ENCODE results near the gene RNU1-2.
"Not testable (repeated sequence)": the region's sequence is repeated elsewhere in the genome, so short reads cannot be mapped to it uniquely, and the experiment has no call there.

RNU1-2 gene

DNA sequence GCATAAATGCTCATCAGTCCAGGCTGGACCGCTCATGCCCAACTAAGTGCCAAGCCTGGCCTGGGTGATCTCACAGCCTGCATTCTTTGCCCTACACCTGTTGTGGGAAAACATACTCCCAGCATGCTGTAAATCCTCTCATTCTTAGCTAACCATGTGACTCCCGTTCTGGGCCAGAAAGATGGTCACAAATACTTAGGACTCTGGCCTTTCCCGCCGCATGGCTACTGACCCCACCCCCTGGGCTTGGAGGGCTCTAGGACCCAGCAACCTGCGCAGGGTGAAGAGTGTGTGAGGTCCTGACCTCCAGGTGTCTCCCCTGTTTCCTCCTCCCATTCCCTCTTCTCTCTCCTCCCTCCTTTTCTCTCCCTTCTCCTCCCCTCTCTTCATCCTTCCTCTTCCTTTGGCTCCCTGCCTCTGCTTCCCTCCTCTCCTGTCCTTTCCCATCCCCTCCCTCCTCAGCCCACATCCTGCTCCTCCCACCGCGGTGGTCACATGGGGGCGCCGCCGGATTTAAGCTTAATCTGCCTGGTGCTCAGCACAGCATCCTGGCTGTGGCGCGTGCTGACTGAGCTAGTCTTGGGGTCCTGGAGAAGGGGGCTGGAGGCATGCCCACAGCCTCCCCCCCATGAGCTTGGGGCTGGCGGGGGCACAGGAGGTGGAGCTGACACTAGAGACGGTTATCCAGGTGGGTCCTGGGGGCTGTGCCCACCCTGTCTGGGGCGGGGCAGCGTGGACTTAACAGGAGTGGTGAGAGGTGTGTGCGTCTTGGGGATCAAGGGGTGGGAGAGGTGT, 25.8 kb downstream of the RNU1-2 start, which contains the start of gene CROCC:
Gene CROCC (plus strand): TSS at position 541 of the 795 bp plus-strand sequence. CDS start 88 bp downstream, at position 629.
- peak; percentile 52 for DNase-seq
- in situ Hi-C loops (cut with HindIII; ENCODE audit: low pct_ligation_motif_present, low pct_unique_long_range_greater_than_20kb, low sequenced_read_pairs): no loop called here

DNA sequence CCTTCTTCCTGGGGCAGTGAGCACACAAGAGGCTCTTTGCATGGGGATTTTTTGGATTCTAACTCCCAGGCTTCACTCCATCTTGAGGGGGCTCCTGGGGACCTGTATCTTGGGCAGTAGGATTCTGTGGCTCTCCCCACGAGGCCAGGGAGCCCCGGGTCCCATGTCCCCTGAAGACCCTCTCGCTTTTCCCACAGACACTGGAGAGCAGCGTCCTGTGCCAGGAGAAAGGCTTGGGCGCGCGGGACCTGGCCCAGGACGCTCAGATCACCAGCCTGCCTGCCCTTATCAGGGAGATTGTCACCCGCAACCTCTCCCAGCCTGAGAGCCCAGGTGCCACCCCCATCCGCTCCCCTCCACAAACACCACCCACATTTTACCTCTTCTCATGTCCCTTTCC, 26.7 kb downstream of the RNU1-2 start:
- in situ Hi-C loops (cut with HindIII; ENCODE audit: low pct_ligation_motif_present, low pct_unique_long_range_greater_than_20kb, low sequenced_read_pairs): no loop called here
- no peak for DNase-seq

DNA sequence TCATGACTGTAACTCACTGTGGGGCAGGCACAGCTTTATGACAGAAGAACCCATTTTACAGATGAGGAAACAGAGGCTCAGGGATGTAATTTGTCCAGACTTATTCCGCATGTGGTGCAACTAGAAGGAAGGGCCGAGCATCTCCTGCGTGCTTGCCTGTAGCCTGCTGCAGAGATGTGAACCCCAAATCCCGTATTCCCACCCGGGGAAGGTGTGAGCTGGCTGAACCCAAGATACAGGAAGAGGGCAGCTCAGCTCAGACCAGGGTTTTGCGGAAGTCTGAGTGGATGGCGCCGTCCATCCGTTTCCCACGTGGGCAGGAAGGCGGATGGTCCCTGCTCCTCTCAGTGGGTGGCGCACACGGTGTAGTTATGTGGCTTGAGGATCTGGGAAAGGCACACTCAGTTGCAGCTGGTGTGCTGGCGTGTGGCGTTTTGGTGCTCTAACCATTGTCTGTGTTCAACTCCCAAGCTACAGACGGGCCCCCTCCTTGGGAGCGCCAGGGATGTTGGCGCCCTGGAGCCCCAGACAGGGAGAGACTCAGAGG, 27.2 kb downstream of the RNU1-2 start:
- in situ Hi-C loops (cut with HindIII; ENCODE audit: low pct_ligation_motif_present, low pct_unique_long_range_greater_than_20kb, low sequenced_read_pairs): no loop called here
- no peak for DNase-seq

DNA sequence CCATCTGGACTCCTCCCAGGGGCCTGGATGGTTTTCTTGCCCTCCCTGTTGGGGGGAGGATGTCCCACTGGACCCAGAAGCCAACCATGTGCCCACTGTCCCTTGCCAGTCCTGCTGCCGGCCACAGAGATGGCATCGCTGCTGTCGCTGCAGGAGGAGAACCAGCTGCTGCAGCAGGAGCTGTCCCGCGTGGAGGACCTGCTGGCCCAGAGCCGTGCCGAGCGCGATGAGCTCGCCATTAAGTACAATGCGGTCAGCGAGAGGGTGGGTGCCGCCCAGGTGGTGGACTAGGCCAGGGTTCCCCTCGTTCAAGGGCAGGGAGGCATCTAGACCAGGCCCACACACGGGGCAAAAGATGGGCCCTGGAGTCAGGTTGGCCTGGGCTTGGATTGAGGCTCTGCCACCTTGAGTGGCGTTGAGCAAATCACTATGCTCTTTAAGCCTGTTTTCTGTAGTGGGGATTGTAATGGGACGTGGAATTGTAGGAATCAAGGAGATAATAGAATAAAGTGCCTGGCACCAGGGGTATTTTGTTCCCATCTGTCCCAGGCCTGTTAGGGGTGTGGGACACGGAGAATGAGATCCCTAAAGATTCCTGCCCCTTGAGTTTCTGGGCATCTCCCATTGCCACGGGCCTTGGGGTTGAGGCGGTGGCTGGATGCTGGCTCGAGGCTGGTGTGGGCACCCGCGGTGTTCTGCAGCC, 28.6 kb downstream of the RNU1-2 start:
- DNase-seq: no peak
- in situ Hi-C loops (cut with HindIII; ENCODE audit: low pct_ligation_motif_present, low pct_unique_long_range_greater_than_20kb, low sequenced_read_pairs): no loop called here

DNA sequence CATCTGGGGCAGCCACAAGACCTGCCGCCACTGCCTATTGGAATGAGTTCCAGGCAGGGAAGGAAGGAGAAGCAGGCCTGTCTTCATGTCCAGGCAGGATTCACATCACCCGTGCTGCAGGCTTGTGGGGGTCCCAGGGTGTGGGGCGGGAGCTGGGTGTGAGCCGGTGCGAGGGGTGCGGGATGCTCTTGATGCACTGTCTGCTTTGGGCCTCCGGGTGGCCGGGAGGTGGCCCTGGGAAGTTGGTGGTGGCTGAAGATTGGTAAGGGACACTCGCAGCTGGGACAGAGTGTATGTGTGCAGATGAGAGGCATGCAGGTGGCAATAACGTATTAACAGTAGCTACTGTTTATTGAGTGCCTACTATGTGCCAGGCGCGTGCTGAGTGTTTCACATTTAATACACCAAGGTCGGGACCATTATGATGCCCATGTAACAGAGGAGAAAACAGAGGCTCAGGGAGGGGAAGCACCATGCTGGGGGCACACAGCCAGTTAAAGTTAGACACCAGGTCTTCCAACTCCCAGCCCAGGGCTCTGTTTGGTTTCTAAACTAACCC, 29.2 kb downstream of the RNU1-2 start:
- no peak for DNase-seq
- in situ Hi-C loops (cut with HindIII; ENCODE audit: low pct_ligation_motif_present, low pct_unique_long_range_greater_than_20kb, low sequenced_read_pairs): no loop called here

DNA sequence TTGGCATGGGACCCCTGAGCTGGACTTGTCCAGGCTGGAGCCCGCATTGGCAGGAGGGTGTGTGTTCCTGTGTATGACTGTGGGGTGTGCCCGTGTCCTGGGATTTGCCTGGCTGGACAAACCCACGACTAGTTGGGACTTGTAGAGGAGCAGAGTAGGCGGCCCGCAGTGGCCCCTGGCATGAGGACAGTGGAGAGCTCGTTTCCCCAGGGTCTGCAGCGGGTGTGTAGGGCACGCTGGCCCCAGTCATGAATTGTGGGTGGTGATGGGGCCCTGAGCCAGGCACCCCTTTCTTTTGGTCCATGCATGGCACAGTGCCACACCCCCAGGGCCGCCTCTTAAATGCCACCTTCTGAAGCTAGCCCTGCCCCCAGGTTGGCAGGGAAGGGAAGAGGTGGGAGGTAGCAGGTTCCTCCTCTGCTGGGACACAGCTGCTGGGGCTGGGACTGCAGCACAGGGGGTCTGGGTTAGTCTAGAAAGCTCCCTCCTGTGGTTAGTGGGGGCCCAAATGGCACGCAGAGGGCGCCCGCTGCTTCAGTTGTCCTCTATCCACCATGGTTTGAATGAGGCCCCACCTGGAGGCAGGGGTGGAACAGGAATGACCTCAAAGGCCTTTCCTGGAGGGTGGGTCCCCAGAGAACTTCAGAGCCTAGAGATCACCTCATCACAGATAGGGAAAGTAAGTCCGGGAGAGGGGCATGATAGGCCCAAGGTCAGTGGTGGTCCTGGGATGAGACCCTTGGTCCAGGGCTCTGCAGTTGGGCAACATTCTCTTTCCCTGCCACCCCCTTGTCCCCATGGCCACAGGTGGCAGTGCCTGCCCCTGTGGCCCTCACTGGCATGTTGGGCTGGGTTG, 30.1 kb downstream of the RNU1-2 start:
- in situ Hi-C loops (cut with HindIII; ENCODE audit: low pct_ligation_motif_present, low pct_unique_long_range_greater_than_20kb, low sequenced_read_pairs): no loop called here
- no peak for DNase-seq

DNA sequence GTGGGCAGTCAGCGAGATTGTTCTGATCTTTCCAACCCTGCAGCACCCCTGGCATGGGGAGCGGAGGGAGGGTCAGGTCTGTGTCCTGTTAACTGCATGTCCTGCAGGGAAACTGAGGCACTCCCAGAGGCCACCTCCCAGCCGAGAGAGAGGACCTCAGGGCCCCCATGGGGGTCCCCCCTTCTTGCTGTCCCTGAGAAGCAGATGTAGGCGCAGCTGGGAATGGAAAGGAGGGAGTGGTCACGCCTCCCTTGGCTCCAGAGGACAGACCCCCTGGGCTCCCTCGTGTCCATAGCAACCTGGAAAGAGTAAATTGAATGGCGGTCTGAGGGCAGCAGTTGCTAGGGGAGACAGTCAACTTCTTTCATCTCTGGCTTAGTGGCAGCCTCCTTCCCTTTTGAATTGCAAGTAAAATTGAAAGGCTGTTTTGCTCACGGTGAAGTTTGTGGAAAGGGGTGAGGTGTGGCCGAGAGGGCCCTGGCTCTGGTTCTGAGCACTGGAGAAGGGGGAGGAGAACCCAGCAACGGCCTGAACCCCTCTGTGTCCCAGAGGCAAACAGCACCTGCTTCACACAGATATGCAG, 30.8 kb downstream of the RNU1-2 start:
- no peak for DNase-seq
- in situ Hi-C loops (cut with HindIII; ENCODE audit: low pct_ligation_motif_present, low pct_unique_long_range_greater_than_20kb, low sequenced_read_pairs): no loop called here

DNA sequence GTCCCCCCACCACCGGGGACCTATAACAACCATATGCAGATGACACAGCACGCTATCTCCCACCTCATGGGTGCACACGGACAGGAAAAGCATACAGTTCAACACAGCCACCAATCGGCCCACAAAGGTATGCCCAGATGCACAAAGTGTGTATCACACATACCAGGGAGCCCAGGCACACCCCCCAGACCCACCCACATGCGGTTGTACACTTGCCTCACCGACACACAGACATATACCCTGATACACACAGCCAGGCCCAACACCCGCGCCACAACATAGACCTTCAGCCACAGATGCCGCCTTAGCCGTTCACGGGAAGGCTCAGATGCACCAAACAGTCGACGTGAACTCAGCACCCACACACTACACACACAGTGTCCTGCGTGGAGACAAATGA, 31.5 kb downstream of the RNU1-2 start:
- no peak for DNase-seq
- in situ Hi-C loops (cut with HindIII; ENCODE audit: low pct_ligation_motif_present, low pct_unique_long_range_greater_than_20kb, low sequenced_read_pairs): no loop called here

DNA sequence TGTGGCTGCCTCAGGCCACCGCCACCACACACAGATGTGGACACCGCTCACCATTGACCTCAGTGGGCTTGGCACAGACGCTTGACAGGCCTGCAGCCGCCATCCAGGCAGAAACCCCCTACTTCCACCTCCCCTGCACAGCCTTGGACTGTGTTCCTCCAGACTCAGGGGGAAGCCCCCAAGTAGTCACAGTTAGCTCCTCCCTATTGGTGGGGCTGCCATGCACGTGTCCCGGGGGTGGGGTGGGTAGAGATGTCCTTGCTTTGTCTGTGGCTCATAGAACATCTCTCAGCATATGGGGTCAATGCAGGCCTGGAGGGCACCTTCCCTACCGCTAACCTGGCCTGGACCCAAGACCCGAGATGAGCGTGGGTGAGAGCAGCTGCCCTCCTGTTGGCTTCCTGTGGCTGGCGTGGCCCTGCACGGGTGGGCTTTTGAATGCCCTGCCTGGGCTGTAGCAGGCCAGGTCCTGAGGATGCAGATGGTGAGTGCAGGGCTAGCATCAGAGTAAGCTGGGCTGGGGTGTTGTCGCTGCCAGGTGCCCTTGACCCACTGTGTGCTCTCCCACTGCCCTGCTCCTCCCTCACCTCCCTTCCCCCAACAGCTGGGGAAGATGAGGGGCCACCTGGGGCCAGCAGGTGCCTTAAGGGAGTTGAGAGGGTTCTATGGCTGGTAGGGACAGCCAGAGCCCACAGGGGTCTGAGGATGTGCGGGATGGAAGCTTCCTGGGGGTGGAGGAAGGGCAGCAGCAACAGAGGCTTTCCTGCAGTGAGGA, 32.1 kb downstream of the RNU1-2 start:
- no peak for DNase-seq

DNA sequence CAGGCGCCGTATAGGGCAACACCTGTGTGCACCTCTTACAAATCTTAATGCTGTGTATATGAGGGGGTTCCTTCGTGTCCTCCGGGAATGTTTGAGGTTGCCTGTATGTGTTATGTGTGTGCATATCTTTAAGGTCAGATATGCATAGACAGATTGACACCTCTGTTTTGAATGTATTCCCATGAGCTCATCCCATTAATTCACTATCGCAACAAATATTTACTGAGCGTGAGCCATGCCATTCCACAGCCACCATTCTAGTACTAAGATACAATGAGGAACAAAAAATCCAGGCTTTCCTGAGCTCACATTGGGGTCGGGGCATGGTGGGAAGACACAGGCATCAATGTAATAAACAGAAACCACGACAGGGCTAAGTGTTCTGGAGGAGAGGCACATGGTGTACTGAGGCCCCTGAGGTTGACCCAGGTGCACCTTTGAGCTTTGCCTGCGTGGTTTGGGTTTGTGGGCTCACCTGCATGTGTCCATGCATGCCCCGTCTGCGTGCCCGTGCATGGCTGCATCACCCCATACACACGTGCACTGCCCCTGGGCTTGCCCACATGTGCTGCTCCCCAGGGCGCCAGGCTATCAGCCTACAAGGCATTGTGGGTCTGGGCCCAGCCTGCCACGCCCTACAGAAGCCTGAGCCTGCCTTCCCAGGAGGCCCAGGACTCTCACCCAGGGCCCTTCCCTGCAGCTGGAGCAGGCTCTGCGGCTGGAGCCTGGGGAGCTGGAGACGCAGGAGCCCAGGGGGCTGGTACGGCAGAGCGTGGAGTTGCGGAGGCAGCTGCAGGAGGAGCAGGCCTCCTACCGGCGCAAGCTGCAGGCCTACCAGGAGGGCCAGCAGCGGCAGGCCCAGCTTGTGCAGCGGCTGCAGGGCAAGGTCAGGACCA, 33.6 kb downstream of the RNU1-2 start:
- DNase-seq; in situ Hi-C loops (cut with HindIII; ENCODE audit: low pct_ligation_motif_present, low pct_unique_long_range_greater_than_20kb, low sequenced_read_pairs): not testable (repeated sequence)

More for the DNA sequence above, 32.1 kb downstream of the RNU1-2 start:
- in situ Hi-C loops (cut with HindIII; ENCODE audit: low pct_ligation_motif_present, low pct_unique_long_range_greater_than_20kb, low sequenced_read_pairs): no loop called here

DNA sequence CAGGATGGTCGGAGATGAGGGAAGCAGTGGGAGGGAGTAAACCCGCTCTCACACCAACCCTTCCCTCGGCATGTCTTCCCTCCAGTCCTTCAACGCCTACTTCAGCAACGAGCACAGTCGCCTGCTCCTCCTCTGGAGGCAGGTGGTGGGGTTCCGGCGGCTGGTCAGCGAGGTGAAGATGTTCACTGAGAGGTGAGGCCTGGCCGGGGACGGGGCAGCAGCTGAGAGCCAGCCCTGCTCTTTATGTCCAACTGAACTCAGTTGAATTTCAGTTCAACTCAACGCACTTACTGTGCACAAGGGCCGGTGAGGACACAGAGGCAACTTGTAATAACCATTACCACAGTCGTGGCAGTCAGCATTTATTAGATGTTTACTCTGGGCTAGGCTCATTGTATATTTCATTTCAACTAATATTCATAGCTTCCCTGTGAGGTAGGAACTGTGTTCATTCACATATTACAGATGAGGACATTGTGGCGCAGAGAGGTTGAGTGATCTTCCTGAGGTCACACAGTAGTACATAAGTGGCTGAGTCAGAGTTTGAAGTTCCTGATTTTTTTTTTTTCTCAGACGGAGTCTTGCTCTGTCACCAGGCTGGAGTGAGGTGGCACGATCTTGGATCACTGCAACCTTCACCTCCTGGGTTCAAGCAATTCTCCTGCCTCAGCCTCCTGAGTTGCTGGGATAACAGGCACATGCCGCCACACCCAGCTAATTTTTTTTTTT, 35.6 kb downstream of the RNU1-2 start:
- in situ Hi-C loops (cut with HindIII; ENCODE audit: low pct_ligation_motif_present, low pct_unique_long_range_greater_than_20kb, low sequenced_read_pairs); DNase-seq: not testable (repeated sequence)

DNA sequence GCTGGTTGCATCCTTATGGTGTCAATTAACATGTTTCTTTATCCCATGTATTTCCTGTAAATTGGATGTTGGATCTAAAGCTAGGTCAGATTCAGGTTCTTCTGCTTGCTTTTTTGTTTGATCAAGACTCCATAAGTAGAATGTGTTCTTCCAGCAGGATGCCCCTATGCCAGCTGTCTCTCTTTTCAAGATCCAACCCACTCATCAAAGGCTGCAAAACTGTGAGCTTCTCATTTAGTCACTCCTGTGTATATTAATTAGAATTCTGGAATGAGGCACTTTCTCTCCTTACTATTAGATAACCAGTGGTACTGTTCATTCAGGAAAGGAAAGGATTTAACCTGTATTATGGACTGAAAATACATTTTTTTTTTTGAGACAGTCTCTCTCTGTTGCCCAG, 38.2 kb downstream of the RNU1-2 start:
- DNase-seq; in situ Hi-C loops (cut with HindIII; ENCODE audit: low pct_ligation_motif_present, low pct_unique_long_range_greater_than_20kb, low sequenced_read_pairs): not testable (repeated sequence)

DNA sequence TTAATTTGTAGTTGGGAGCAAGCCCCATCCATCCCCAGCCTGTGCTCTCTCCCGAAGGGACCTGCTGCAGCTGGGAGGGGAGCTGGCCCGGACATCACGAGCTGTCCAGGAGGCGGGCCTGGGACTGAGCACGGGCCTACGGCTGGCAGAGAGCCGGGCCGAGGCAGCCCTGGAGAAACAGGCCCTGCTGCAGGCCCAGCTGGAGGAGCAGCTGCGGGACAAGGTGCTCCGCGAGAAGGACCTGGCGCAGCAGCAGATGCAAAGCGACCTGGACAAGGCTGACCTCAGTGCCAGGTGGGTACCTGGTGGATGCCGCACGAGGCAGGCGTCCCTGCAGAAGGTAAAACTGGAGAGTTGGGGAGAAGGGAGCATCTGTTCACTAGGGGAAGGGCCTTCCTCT, 40.8 kb downstream of the RNU1-2 start:
- in situ Hi-C loops (cut with HindIII; ENCODE audit: low pct_ligation_motif_present, low pct_unique_long_range_greater_than_20kb, low sequenced_read_pairs); DNase-seq: not testable (repeated sequence)

DNA sequence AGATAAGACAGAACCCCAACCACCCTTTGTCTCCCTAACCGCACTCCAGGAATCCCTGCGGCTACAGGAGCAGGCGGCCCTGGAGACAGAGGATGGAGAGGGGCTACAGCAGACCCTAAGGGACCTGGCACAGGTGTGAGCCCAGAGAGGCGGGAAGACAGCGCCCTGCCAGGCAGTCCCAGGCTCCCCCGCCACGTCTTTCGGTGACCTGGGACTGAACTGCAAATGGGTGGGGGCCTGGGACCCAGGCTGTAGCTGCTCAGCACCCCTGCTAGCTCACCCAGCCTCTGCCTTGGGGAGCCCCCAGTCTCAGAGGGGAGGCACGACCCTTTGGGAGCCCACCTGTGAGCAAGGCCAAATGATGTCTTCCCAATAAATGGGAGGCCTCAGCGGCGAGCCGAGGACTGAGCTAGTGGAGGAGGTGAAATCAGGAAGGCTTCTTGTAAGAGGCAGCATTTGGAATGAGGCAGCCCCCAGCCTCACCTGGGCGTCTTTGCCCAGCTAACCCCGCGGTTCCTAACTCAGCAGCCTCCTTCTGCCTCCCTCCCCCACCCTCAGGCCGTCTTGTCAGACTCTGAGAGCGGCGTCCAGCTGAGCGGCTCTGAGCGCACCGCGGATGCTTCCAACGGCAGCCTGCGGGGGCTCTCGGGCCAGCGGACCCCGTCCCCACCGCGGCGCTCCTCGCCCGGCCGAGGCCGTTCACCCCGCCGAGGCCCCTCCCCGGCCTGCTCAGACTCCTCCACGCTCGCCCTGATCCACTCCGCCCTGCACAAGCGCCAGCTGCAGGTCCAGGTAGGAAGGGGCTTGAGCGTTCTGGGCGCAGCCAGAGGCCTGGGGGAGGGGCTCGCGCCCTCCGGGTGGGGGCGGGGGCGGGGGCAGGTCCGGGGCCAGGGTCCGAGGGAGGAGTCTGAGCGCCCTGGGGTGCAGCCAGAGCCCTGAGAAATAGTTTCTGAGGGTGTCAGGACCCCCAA, 42.9 kb downstream of the RNU1-2 start:
- DNase-seq: no peak
- in situ Hi-C loops (cut with HindIII; ENCODE audit: low pct_ligation_motif_present, low pct_unique_long_range_greater_than_20kb, low sequenced_read_pairs): no loop called here

All from ACHN (cell line).